GM21447 (cell line): ENCODE results near the gene MPPE1.
"Not testable (repeated sequence)": the region's sequence is repeated elsewhere in the genome, so short reads cannot be mapped to it uniquely, and the experiment has no call there.

Source experiments
- ATAC-seq: cut with Tn5 transposase; IDR thresholded peaks from one replicate; pipeline ENCODE4 v1.9.1; 2021; ENCODE audit not compliant: unreplicated experiment

The MPPE1 gene

DNA sequence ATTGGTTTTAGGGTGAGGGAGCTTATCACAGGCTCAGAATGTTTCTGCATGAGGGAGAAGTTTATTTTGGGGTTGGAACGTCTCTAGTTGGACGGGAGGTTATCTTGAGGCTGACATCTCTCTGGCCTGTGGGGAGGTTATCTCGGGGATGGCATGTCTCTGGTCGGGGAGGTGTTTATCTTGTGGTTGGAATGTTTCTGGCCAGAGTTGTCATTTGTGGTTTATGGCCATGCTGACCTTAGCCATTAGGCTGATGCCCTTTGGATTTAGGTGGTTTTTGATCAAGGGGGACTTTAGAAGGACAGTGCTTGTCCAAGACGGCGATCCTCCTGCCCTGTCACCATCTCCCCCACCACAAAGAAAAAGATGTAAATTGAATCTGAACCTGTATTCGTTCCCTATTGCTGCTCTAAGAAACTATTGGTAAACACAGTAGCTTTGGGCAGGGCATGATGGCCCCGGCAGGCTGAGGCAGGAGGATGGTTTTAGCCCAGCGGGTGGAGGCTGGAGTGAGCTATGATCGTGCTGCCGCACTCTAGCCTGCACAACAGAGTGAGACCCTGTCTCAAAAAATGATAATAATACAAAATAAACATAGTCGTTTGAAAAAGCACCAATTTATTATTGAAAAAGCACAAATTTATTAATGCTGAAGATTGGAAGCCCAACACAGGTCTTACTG lies 17.8 kb upstream of the MPPE1 start:
- ATAC-seq, result no peak

DNA sequence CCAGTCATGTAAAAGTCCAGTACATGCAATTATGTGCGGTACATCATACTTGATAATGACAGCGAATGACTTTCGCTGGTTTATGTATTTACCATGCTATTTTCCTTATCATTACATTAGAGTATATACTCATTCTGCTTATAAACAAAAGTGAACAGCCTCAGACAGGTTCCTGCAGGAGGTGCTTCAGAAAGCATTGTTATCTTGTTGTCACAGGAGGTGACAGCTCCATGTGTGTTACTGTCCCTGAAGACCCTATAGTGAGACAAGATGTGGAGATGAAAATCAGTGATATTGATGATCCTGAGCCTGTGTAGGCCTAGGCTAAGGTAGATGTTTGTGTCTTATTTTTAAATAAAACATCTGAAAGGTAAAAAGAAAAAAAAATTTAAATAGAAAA lies 15.3 kb upstream of the MPPE1 start:
- no peak for ATAC-seq

DNA sequence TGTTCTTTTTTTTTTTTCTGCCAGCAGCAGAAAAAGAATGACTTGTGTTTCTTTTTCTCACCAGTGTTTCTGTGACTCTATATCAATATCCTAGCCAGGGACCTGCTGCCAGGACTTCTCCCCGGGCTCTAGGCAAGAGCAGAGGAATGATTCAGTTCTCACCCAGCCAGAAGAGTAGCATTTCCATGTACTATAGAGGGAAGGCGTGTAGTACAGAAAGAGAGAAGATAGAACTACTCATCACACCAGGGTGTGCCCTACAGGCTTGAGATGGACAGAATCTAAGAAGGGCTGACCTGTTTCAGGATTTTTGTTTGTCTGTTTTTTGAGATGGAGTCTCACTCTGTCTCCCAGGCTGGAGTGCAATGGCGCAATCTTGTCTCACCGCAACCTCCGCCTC lies 11.4 kb upstream of the MPPE1 start:
- ATAC-seq, result not testable (repeated sequence)

- ATAC-seq, result not testable (repeated sequence)
These were observed 8.8 kb upstream of the MPPE1 start for GRCh38 chr18:11916880-11917279.

DNA sequence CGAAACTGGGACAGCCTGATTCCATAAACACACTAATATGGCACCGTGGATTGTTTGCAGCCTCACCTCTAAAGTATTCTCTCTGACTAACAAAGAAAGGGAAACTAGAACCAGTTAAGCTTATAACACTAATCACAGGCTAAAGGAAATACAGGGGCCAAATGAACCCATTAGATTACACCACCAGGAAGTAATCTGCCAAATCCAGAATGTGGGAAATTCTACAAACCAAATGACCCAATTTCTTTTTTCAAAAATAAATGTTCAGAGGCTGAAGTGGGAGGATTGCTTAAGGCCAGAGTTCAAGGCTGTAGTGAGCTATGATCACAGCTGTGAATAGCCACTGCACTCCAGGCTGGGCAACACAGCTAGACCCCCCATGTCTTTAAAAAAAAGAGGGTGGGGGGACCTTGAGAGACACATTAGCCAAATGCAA lies 1.5 kb upstream of the MPPE1 start:
- ATAC-seq, result no peak

- ATAC-seq, result peak; percentile 31
These were observed 941 bp upstream of the MPPE1 start for GRCh38 chr18:11909061-11909455.

DNA sequence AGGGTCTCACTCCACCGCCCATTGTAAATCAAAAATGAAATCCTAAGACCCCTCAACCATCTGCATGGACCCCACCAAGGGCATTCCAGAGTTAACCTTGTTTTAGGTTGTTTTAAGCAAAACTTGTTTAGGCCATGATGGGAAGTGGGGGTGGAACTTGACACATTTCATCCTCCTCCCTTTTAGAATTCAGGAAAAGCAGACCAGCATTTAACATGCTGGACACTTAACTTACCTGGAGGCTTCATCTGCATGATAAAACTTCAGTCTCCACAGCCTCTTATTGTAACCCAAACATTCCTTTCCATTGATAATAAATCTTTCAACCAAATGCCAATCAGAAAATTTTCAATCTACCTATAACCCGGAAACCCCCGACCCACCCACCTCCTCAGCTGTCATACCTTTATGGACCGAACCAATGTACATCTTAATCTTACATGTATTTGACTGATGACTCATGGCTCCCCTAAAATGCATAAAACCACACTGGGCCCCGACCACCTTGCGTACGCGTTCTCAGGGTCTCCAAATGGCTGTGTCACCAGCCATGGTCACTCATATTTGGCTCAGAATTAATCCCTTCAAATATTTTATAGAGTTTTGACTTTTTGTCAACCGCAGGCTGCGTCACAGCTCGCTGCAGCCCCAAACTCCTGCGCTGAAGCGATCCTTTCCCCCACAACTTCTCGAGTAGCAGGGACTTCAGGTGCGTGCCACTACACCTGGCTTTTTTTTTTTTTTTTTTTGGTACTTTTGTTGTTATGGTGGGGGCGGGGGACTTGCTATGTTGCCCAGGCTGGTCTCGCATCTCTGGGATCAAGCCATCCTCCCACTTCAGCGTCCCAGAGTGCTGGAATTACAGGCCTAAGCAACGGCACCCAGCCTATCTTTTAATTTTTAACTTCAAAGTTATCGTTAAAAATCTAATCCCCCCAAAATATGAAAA lies 917 bp downstream of the MPPE1 start:
- ATAC-seq, result no peak

DNA sequence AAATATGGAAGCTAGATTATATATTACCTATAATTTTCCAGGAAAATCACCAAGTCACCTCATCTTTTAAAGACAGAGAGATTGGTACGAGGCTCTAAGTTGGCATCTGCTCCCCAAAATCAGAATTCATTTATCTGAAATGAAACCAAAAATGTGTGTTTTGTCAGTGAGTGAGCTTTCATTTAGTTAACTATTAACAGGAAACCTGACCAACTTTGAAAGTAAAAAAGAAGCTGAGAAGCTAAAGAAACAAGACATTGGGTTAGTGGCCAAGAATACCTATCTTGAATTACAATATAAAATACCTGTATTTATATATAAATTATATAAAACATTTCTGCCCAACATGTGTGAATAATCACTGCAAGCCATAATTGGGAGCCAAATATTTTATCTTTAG lies 1.9 kb downstream of the MPPE1 start:
- no peak for ATAC-seq

DNA sequence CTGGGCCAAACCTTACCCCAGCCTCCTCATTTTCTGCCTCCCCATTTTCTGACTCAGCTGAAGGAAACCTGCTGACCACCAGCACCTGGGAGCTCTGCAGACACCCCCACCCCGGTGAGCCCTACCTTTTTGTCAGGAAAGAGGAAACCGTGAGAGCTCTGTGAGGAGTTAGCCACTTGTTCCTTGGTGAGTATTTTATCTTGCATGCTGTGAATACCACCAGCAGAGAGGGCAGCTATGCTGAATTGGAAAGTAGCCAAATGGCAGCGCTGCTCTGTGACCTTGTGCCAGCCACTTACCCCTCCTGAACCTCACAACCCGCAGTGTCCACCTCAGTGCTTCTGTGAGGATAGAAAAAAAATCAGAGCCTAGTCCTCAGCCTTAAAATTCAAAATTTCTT lies 2.5 kb downstream of the MPPE1 start:
- ATAC-seq, result no peak

- ATAC-seq, result no peak
These were observed 5.4 kb downstream of the MPPE1 start for GRCh38 chr18:11902522-11903292.

DNA sequence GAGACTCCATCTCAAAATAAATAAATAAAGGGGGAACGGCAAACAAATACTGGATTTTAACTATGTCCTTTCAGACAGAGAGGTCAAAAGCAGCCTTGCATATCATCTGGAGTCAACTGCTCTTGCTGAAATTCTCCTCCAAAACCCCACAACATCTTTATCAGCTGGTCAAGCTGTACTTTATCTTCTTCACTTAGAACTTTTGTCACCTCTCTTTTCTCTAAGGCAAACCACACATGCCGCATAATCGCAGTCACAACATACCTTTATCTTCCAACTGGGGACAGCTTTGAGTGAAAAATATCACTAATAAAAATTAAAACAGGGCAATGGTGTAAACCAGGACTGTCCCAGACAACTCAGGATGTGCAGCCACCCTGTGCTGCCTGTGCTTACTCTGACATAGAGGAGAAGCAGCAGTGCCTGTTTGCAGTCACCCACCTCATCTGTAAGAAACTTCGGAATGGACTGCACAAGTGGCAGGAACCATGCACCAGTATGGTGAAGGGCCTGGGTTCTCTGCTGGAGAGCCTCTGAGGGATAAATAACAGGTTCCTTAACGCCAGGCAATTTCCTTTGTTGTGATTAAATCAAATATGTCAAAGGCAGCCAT lies 6.2 kb downstream of the MPPE1 start:
- no peak for ATAC-seq

- ATAC-seq, result no peak
These were observed 9.1 kb downstream of the MPPE1 start for GRCh38 chr18:11899063-11899462.

GRCh38 chr18:11897781-11898180 lies 10.3 kb downstream of the MPPE1 start:
- no peak for ATAC-seq

GRCh38 chr18:11892438-11892837 lies 15.7 kb downstream of the MPPE1 start:
- not testable (repeated sequence) for ATAC-seq

GRCh38 chr18:11891737-11892136 lies 16.4 kb downstream of the MPPE1 start:
- ATAC-seq, result no peak

GRCh38 chr18:11889284-11889683 lies 18.8 kb downstream of the MPPE1 start:
- ATAC-seq, result no peak

DNA sequence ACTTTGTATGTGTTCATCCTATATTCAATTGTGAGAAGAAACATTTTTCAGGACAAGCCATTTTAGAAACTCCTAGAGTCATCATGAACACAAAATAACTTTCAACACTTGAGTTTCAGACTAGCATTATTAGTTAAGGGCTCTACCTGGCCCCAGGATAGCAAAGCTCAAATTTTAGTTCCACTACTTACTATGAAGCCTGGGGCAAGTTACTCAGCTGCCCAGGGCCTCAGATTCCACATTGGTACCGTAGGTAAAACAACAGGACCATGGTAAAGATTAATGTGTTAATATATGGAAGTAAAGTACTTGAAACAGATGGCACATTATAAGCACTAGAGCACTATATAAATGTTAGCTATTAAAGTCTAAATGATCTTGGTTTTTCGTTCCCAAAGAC lies 19.4 kb downstream of the MPPE1 start:
- ATAC-seq, result no peak

DNA sequence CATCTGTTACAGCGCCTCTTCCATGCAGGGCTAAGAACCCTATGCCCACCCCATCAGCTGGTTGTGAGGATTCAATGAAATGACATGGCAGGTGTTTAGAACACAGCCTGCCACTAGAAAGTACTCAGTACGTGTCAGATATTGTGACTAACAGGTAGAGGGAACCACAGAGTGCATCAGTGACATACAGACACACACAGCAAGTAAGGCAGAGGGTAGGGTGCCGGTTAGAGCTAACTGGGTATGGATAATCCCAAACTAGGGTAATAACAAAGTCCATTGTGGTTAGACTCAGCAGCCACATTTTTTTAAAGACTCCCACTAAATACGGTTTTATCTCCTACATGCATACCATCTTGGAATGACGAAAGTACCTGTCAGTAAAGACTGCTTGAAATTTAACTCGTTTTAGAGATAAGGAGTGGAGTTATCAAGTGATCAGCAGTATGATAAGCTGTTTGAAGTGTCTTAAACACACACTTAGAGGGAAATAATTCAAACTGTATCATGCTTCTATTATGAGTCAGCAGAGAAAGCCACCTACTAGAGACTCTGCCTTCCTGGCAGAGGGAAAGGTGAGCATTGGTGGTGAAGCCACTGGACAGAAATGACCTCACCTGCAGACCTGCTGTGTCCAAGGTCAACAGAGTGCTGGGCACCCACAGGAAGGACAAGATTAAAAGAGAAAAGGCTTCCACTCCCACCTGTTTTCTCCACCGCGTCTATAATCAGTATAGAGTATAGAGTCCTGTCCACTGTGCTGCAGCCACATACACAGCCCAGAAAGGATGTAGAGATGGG lies 20.6 kb downstream of the MPPE1 start:
- ATAC-seq, result no peak

- ATAC-seq, result no peak
These were observed 21.5 kb downstream of the MPPE1 start for GRCh38 chr18:11886577-11887110.
